NT2/D1 (cell line): ENCODE measurements around the gene CASP8.

Source experiments
- SUZ12 ChIP-seq: IDR thresholded peaks from 2 replicates; pipeline ENCODE4 v1.6.1; 2011; ENCODE audit not compliant: insufficient read length, insufficient read depth; ENCODE audit errors: extremely low read depth
- YY1 ChIP-seq: IDR thresholded peaks from 2 replicates; pipeline ENCODE4 v1.6.1; 2011; ENCODE audit not compliant: insufficient read length, insufficient read depth
- ZNF274 ChIP-seq: IDR thresholded peaks from 2 replicates; pipeline ENCODE4 v1.6.1; 2011; ENCODE audit warnings: mild to moderate bottlenecking, low read depth, low read length

DNA sequence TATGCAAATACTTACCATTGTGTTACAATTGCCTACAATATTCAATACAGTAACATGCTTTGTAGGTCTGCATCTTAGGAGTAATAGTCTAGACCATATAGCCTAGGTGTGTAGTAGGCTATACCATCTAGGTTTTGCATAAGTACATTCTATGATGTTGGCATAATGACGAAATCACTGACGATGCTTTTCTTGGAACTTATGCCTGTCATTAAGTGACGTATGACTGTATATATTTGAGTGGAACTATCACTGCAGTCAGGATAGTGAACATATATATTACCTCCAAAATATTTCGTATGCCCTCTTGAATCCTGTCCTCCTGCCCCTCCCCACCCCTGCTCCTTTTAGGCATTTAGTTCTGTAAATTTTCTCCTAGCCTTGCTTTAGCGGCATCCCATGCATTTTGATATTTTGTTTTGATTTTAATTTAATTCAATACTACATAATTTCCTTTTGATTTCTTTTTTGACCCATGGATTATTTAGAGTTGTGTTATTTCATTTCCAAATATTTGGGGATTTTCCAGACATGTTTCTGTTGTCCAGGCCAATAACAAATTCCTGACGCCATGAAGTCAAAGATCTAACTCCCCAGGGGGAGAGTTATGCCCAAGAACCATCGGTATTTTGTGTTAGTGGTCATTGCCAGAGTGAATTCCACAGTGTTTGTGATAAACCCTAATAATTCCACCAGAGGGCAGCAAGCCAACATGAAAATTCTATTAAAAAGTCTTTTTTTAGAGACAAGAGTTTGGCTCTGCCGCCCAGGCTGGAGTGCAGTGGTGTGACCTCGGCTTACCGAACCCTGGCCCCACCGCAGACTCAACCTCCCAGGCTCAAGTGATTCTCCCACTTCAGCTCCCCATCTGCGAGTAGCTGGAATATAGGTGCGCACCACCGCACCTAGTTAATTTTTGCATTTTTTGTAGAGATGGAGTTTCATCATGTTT lies 24.2 kb upstream of the CASP8 start:
- TF ChIP-seq ZNF274, result no peak
- TF ChIP-seq SUZ12, result no peak
- TF ChIP-seq YY1, result no peak
